Measurements from ENCODE around the gene AFF2. TPM values are rescaled to one million over a fixed set of nuclear protein-coding genes. Genes with fewer than 3 reads are reported as not detected.

The AFF2 gene
- total and polyA plus RNA-seq, 11 donors: under 0.01 to 0.83 (median 0.07) TPM

DNA sequence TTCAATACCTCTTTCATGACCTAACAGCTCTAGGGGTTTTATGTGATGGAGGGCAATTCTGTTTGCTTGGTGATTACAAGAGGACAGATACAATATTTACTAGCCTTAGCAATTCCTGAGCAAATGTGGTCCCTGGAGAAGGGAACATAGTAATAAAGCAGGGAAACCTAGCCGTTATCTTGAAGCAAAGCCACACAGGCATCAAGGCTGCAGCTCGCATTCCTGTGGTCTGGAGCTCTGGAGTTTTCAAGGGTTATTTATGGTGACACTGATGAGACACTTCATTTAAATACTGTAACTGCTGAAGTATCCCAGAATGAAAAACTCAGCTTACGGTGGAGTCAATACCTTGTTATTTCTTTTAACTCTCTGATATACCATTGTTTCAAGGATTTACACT lies 66.8 kb downstream of the AFF2 start:
- no peak overlapping the region for H3K4me3 ChIP-seq
- no peaks in the 10 kb centered on the region for H3K36me3 ChIP-seq
- intact Hi-C loops (cut with DNase I): no loop called here
- WGBS, 4 donors: 27 to 58% (median 47%) methylated on average over 3 of the region's 3 CpGs
- H3K27me3 ChIP-seq: no peaks in the 10 kb centered on the region
- ATAC-seq (no peak), DNase-seq (no peak)
- TF ChIP-seq POLR2A (IDR thresholded peaks at IDR 0.05): no peak
- no peaks in the 10 kb centered on the region for H3K9me3 ChIP-seq
- no peaks in the 10 kb centered on the region for H3K4me1 ChIP-seq
- no peak overlapping the region for H3K27ac ChIP-seq

- Histone ChIP-seq H3K36me3 (no peaks in the 10 kb centered on the region), H3K4me1 (no peaks in the 10 kb centered on the region), H3K9me3 (no peaks in the 10 kb centered on the region), H3K27ac (no peak overlapping the region), H3K27me3 (no peaks in the 10 kb centered on the region), H3K4me3 (no peak overlapping the region)
- intact Hi-C loops (cut with DNase I): no loop called here
- ATAC-seq (no peak), DNase-seq (no peak)
- no peak for TF ChIP-seq POLR2A (IDR thresholded peaks at IDR 0.05)
- no peak for TF ChIP-seq CTCF (IDR thresholded peaks at IDR 0.05)
- WGBS, 4 donors: 61 to 87% (median 74%) methylated on average over 1 of the region's 1 CpG
These were observed 67.4 kb downstream of the AFF2 start for GRCh38 chrX:148567779-148568178.

- H3K9me3 ChIP-seq: no peaks in the 10 kb centered on the region
- TF ChIP-seq POLR2A (IDR thresholded peaks at IDR 0.05) (no peak), CTCF (IDR thresholded peaks at IDR 0.05) (no peak)
- H3K36me3 ChIP-seq: no peaks in the 10 kb centered on the region
- 49 to 72% (median 64%) methylated on average over 2 of the region's 2 CpGs for WGBS, 4 donors
- intact Hi-C loops (cut with DNase I): no loop called here
- no peaks in the 10 kb centered on the region for H3K27me3 ChIP-seq
- H3K27ac ChIP-seq: no peak overlapping the region
- no peak overlapping the region for H3K4me3 ChIP-seq
- H3K4me1 ChIP-seq: no peaks in the 10 kb centered on the region
- ATAC-seq: no peak
- DNase-seq: no peak
These were observed 68.3 kb downstream of the AFF2 start for GRCh38 chrX:148568763-148569162.

GRCh38 chrX:148572337-148572736 lies 71.9 kb downstream of the AFF2 start:
- H3K27ac ChIP-seq: no peak overlapping the region
- no peak overlapping the region for H3K4me3 ChIP-seq
- intact Hi-C loops (cut with DNase I): no loop called here
- H3K9me3 ChIP-seq: no peaks in the 10 kb centered on the region
- H3K4me1 ChIP-seq: no peaks in the 10 kb centered on the region
- WGBS, 4 donors: 84 to 91% (median 88%) methylated on average over 4 of the region's 4 CpGs
- DNase-seq (no peak), ATAC-seq (no peak)
- TF ChIP-seq CTCF (IDR thresholded peaks at IDR 0.05) (no peak), POLR2A (IDR thresholded peaks at IDR 0.05) (no peak)
- H3K36me3 ChIP-seq: no peaks in the 10 kb centered on the region
- H3K27me3 ChIP-seq: no peaks in the 10 kb centered on the region

- no peak for ATAC-seq
- no peak for DNase-seq
- TF ChIP-seq CTCF (IDR thresholded peaks at IDR 0.05): no peak
- TF ChIP-seq POLR2A (IDR thresholded peaks at IDR 0.05): no peak
- Histone ChIP-seq H3K9me3 (no peaks in the 10 kb centered on the region), H3K4me1 (no peaks in the 10 kb centered on the region), H3K27ac (no peak overlapping the region), H3K4me3 (no peak overlapping the region), H3K36me3 (no peaks in the 10 kb centered on the region), H3K27me3 (no peaks in the 10 kb centered on the region)
- intact Hi-C loops (cut with DNase I): no loop called here
- 73 to 90% (median 83%) methylated on average over 4 of the region's 4 CpGs for WGBS, 4 donors
These were observed 72.7 kb downstream of the AFF2 start for GRCh38 chrX:148573119-148573518.
